Activated T-helper 17 cell treated with anti-CD3 and anti-CD28 coated beads, Interleukin-2, amount 50 U/mL, for 72 hours (primary cell): ENCODE data around the gene EPHX1. TPM values are rescaled to one million over a fixed set of nuclear protein-coding genes. Genes with fewer than 3 reads are reported as not detected.

ENCODE experiments used
- ATAC-seq: fragments of 150-1000 bp; cut with Tn5 transposase; replicated peaks from 2 replicates; pipeline ENCODE4 v1.10.0; 2021; ENCODE audit warnings: mild to moderate bottlenecking, moderate library complexity
- H3K27ac Mint-ChIP-seq: one replicate; pipeline ENCODE4 v1.8.0; 2022; ENCODE audit warnings: mixed read lengths
- H3K27me3 Mint-ChIP-seq: one replicate; pipeline ENCODE4 v1.8.0; 2022; ENCODE audit warnings: mixed read lengths
- H3K36me3 Mint-ChIP-seq: one replicate; pipeline ENCODE4 v1.8.0; 2022; ENCODE audit warnings: low read depth, mild to moderate bottlenecking, mixed read lengths
- H3K4me1 Mint-ChIP-seq: one replicate; pipeline ENCODE4 v1.8.0; 2022; ENCODE audit warnings: mixed read lengths
- H3K4me3 Mint-ChIP-seq: one replicate; pipeline ENCODE4 v1.8.0; 2022; ENCODE audit warnings: mild to moderate bottlenecking, mixed read lengths
- H3K9me3 Mint-ChIP-seq: one replicate; pipeline ENCODE4 v1.8.0; 2022; ENCODE audit warnings: mixed read lengths
- total RNA-seq, 2 donors: library from RNA; stranded (reverse); gene quantifications; one replicate each; pipeline ENCODE4 v1.2.3, GENCODE V29; 2022

The EPHX1 gene
- total RNA-seq, 2 donors from 2014 or later = 1.5 to 1.7 TPM

- Mint-ChIP-seq H3K36me3 (no peaks in the 10 kb centered on the region), H3K27ac (peak overlapping the region; percentile 28), H3K4me1 (peaks cover 5% of the 10 kb centered on the region), H3K4me3 (no peak overlapping the region), H3K27me3 (no peaks in the 10 kb centered on the region), H3K9me3 (no peaks in the 10 kb centered on the region)
- no peak for ATAC-seq
These were observed 80.7 kb downstream of the EPHX1 start for GRCh38 chr1:225890346-225891228.

GRCh38 chr1:225891229-225891972 is 81.5 kb downstream of the EPHX1 start:
- no peak for ATAC-seq
- peaks cover 6% of the 10 kb centered on the region for H3K4me1 Mint-ChIP-seq

GRCh38 chr1:225892307-225892706 is 82.4 kb downstream of the EPHX1 start:
- Mint-ChIP-seq H3K36me3 (no peaks in the 10 kb centered on the region), H3K27me3 (no peaks in the 10 kb centered on the region), H3K27ac (no peak overlapping the region), H3K4me3 (no peak overlapping the region), H3K4me1 (peaks cover 15% of the 10 kb centered on the region), H3K9me3 (no peaks in the 10 kb centered on the region)
- no peak for ATAC-seq

More at GRCh38 chr1:225891229-225891972, 81.5 kb downstream of the EPHX1 start:
- Mint-ChIP-seq H3K36me3 (no peaks in the 10 kb centered on the region), H3K27me3 (no peaks in the 10 kb centered on the region), H3K27ac (no peak overlapping the region), H3K4me3 (no peak overlapping the region), H3K9me3 (no peaks in the 10 kb centered on the region)

Other genes with a start within 250 kb of the EPHX1 start
- gene ENAH, start 157.0 kb upstream of the EPHX1 start, total RNA-seq = under 1 TPM in 1 of 2 donors, not detected in 1; 0.08 TPM
- 100 to 1,000 TPM; 209 to 281 TPM for gene SRP9, start 32.3 kb upstream of the EPHX1 start, total RNA-seq
- 100 to 1,000 TPM in 1 of 2 donors, 10 to 100 TPM in 1; 74.9 to 242 TPM for gene TMEM63A, start 72.3 kb downstream of the EPHX1 start, total RNA-seq
- gene LEFTY1, start 79.0 kb downstream of the EPHX1 start, total RNA-seq = not detected
- 100 to 1,000 TPM in 1 of 2 donors, 10 to 100 TPM in 1; 63.2 to 105 TPM for gene PYCR2, start 114.1 kb downstream of the EPHX1 start, total RNA-seq
- gene LEFTY2, start 131.1 kb downstream of the EPHX1 start, total RNA-seq = not detected
- gene SDE2, start 189.2 kb downstream of the EPHX1 start, total RNA-seq = 10 to 100 TPM; 16.1 to 18.0 TPM